HG03025 (cell line): ENCODE measurements around the gene TMEM203.
A peak's percentile ranks its signal among the peaks of the same experiment; 100 is the strongest.

Source experiments
- ATAC-seq: cut with Tn5 transposase; IDR thresholded peaks from one replicate; pipeline ENCODE4 v1.9.1; 2021; ENCODE audit warnings: mild to moderate bottlenecking, moderate library complexity; ENCODE audit not compliant: unreplicated experiment, low FRiP score

Gene TMEM203

DNA sequence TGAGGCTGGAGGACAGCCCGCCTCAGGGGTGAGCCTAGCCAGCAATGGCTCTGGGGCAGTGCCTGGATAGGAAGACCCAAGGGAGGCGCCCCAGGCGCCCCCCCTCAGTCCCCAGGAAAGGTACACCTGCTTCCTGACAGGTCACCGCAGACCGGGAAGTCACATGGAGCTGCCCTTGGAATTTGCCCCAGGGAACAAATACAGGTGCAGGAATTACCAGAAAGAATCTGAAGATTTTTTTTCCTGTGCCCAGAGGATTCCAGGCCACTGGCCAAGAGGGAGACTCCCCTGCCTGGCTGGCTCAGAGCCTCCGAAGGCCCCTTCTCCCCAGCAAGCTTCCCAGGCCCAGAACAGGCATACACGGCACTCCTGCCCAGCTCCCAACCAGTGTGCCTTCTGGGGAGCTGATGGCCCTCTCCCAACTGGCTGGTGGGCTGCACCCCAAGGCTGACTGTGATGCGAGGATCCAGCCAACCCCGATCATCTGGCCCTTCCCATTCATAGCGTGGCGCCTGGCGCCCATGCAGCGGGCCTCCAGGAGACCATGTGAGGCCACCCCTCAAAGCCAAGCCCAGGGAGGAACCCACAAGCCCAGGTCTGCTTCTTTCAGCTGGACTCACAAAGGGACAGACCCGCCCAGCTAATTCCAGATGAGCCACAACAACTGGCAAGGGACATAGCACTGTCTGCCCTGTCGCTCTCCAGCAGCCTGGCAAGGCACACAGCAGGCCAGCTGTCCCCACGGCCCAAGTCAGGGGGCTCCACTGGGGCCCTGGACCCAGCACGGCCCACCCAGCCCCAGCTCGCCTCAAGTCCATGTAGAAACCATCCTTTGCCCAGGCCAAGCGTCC, 7.2 kb downstream of the TMEM203 start:
- ATAC-seq: no peak

DNA sequence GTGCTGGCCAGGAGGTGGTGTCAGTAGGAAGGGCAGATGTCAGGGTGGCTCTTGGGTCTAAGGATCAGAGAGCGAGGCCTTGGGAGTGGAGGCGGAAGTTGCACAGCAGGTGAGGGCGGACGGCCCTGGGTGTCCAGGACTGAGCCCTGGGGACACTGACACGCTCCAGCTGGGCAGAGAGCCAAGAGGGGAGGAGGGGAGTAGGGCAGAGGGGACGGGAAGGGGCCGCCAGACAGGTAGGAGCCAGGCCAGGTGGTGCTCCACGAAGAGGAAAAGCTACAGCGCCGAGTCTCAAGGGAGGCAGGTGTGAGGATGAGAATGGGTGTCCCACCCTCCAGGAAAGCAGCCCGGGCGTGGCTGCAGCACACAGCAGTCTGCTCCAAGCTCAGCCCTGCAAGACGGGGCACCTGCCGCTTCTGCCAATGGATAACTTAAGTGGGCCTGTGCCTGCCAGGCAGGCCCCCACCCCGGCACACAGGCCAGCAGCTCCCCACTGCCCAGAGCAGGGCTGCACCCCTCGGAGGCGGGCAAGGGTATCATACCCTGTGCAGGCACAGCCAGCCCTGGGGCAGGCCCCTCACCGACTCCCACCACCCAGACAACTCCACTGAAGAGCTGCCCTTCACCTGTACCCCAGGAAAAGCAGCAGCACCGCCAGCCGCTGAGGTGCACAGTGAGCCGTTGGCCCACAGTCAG, 9.8 kb downstream of the TMEM203 start:
- no peak for ATAC-seq

DNA sequence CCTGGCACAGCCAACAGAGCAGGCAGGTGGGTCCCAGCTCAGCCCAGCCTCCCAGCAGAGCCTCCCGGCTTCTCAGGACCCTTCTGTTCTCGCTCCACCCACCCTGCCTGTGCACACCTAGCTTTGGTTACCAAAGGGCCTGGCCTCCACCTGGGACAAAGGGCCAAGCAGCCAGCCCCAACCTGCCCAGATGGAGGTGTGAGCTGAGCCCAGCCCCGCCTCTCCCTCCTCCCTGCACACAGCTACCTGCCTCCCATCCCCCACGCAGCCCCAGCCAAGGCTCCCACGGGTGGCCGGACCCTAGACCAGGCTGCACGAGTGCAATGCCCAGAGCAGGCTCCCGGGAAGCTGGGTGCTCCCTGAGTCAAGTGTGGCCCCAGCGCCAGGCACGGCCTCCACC, 10.5 kb downstream of the TMEM203 start:
- no peak for ATAC-seq

DNA sequence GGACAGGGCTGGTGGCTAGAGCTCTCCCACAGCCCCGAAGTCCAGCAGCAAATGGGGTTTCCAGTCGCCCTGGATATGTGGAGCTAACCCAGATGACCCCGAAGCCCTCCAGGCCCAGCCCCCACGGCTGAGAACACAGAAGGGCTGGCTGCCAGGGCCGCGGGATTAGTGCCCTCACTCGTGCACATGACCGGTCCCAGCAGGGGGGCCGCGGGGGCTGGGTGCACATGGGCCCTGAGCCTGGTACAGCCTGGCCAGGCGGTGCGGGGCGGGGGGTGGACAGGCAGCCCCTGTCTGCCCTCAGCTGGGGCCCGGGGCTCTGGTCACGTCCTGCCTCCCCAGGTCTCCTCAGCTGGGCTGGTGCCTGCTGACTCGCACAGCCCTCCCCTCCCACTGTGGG, 11.1 kb downstream of the TMEM203 start:
- ATAC-seq: no peak

DNA sequence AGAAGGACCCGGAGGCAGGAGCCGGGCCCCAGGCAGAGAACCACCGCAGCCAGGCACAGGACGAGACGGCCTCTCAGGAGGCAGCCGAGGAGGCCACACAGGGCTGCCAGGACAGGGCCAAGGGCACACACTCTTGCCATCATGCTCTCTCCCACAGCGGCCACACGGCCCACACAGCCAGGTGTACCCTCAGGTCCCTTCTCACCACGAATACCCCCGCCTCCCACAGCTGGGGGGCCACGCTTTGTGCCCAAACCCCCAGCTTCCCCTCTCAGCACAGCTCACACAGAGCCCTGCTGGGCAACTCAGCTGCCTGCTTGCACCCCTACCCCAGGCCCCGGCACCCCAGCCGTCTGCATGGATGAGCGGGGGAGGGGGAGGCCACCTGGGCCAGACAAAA, 11.7 kb downstream of the TMEM203 start:
- no peak for ATAC-seq

DNA sequence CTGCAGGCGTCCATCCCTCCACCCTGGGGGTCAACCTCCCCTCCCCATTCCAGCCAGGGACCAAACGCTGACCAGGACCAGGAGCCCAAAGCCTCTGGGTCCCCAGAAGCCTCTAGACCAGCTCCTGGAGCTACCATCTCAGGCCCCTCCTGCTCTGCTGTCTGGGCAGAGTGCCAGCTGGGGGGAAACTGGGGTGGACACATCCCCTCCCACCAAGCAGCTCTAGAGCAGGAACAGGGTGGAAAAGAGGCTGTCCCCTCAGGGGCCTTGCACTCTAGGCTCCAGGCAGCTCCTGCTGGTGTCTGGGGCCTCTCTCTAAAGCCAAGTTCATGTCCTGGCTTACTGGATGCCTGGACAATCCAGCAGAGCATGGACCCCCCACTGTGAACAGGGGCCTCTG, 12.6 kb downstream of the TMEM203 start:
- ATAC-seq: no peak

DNA sequence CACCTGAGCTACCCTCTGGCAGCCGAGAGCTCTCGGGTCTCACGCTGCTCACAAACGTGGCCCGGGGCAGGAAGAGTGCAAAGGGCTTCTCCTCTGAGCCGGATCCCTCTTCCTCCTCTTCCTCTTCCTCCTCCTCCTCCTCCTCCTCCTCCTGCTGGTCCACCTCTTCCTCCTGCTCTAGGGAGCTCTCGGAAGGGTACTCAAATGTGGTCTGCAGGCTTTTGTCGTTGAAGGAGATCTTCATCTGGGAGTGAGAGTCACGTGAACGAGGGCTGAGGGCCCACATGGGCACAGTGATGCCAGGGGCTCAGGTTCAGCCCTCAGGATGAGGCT, 13.0 kb downstream of the TMEM203 start:
- no peak for ATAC-seq

DNA sequence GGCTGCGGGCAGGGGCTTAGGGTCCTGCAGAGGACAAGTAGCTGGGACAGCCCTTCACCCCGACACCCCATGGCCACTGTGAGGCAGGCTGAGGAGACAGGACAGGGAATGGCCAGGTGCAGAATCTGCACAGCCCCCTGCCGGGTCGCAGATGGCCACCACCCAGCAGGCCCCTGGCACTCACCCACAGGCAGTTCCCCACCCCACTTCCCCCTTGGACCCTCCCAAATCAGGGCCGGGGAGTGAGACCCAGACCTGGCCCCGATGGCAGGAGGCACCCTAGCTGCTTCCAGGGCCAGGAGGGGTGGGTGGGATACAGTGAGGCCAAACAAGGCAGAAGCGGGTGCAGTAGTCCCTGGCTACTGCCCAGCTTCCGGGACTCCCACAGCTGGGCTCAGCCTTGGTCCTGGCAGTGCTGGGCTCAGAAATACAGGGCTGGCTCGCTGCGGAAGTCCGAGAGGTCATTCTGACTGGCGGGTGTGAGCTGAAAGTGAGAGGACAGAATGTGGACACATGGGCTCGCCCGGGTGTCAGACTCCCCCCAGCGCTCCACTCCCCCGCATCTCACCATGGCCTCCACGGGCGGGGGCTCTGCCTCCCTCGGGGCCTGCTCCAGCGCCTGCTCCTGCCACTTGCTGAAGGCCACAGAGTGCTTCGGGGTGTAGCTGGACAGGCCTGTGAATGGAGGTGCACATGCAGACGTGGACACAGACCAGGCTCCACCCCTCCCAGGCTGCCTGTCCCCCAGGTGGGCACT, 13.6 kb downstream of the TMEM203 start:
- ATAC-seq: no peak

DNA sequence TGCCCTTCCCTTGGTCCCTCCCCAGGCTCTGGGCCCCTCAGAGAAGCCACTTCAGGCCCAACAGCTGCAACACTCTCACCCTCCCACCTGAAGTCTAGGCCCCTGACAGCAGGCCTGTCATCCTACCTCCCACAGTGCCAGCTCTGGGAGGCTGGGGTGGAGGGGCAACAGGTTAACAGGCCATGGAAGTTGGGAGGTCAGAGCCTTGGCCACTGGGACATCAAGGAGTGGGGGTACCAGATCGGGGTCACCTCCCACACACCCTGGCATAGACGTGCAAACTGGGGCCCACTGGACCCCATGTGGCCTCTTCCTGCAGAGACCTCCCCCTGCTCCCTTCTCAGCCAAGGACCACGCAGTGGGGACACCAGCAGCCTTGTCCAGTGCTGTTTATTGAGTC, 14.2 kb downstream of the TMEM203 start:
- no peak for ATAC-seq

DNA sequence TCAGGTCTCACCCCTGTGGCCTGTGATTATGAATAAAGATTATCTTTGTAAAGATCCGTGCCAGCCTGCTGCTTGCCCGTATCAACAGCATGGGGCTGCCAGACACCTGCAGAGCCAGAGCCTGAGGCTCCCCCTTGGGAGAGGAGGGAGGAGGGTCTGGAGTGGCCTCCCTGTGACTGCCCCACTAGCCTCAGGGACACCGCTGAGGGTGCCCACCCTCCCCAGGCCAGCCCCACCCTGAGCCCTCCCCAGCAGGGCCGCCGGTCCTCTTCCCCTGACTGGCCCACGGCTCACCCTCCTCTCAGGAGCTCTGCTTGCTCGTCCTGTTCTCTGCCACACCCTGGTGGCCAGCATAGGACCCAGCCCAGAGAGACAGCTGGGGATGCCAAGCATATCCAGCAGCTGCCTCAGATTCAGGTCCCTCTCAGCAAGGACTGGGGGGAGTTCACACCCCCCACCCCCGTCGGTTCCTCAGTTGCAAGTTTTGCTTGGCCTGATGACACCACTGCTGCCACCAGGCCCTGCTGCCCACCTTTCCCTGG, 15.1 kb downstream of the TMEM203 start:
- ATAC-seq: no peak

DNA sequence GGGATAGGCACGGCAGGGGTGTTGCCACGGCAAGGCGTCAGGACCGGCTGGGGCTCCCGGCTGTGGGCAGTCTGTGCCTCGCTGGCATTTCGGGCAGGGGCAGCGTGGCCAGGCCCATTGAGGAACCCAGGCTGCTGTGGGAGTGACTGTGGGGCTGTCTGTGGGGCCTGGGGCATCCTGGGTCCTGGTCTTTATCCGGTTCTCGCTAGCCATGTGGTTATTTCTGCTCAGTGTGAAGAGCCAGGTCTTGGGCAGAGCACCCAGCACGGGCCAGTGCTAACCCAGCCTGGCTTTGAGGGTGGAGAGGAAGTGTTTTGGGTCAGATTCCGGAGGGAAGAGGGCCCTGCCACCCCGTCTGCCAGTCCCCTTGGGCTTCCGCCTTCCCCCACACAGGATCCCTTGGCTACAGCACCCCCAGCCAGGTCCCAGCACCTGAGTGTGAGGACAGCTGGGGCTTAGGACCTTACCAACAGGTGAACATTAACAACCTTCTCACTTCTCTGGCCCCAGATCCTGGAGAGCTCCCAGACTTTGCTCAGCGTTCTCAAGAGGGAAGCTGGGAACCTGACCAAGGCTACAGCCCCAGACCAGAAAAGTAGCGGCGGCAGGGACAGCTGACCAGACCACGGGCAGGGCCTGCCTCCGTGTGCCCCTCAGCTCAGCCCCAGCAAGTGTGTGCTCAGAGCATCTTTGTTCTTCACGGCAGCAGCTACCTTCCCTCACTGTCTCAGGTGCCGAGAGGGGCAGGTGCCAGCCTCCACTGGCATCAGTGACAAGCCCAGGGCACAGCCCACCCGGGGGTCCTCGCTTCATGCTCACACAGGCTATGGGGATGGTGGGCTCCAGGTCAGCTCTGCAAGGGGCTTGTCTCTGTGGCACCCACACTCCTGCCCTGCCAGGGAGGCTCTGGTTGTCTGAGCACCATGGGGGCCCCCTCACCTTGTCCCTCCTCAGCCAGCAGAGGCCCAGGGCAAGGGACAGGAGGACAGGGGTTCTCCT, 15.9 kb downstream of the TMEM203 start:
- no peak for ATAC-seq

DNA sequence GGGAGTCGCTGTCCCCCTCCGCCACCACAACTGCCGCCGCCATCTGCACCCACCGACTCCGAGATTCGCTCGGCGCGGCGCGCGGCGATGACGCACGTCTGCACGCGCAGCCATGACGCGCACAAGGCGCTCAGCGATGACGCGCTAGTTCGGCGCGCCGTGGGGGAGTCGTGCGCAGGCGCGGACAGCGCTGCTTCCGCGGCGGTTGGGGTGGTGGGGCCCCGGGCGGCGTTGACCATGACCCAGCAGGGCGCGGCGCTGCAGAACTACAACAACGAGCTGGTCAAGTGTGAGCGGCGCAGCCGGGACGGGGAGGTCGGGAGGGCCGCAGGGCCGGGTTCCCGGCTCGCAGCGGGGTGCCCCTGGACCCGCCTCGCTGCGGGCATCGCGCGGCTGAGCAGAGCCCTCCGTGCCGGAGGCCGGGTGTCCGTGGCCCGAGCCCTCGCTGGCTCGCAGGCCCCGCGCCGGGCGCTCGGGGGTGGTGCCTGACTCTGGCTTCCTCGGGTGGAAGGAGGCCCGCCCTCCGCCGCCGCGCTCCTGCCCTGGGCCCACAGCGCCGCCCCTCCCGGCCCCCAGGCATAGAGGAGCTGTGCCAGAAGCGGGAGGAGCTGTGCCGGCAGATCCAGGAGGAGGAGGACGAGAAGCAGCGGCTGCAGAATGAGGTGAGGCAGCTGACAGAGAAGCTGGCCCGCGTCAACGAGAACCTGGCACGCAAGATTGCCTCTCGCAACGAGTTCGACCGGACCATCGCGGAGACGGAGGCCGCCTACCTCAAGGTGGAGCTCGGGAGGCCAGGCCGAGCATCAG, 16.8 kb downstream of the TMEM203 start, which contains the start of the genes ANAPC2 and SSNA1:
TSS of gene ANAPC2 (minus strand) at position 71 of the 807 bp plus-strand sequence. CDS start at position 43, 28 bp downstream.
TSS of gene SSNA1 (plus strand) at position 187 of the 807 bp plus-strand sequence. CDS start at position 238, 51 bp downstream.
- peak; percentile 69 for ATAC-seq

DNA sequence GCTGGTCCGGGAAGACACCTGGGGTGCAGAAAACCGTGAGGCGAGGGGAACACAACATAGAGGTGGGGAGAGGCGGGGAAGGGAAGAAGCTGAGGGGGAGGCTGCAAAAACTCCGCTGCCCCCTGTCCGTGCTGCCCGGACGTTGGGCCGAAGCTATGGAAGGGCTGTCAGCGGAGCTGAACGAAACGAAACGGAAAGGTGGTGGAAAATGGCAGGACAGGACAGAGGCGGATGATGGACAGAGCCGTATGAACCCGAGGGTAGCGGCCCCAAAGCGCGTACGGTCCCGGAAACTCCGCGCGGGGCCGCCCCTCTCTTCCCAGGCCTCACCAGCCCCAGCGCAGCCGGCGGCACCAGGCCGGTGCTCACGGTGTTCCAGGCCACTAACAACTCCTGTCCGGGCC, 17.4 kb downstream of the TMEM203 start:
- peak; percentile 7 for ATAC-seq

DNA sequence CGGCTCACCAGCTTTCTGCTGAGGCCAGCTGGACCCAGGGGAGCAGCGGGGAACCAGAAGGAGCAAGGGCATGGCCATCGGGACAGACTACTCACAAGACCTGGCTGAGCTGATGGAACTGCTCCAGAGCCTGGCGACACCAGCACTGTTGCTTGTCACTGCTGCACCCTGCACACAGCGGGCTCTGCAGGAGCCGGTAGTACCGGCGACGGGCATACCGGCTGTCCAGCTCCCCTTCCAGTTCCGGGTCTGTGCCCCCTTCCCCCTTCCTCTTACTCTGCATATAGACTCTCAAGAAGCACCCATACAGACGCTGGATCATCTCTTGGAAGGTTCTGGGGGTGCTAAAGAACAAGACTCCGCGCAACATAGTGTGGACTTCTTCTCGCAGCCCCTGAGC, 18.1 kb downstream of the TMEM203 start:
- ATAC-seq: no peak

DNA sequence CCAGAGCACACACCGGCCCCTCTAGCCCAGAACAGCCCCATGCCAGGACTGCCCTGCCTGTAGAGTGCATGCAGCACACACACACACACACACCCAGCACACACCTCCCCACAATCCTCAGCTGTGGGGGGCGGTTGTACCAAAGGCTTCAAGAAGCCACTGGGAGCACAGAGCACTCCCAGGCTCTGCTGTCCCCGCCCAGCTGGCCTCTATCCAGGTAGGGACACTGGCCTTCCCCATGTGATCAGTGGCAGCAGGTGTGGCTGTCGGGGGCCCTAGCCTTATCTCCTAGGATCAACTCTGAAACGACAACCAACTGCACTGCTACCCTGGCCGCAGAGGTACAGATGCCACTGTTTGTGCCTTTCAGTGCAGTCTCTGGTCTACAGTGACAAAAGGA, 19.1 kb downstream of the TMEM203 start:
- no peak for ATAC-seq

DNA sequence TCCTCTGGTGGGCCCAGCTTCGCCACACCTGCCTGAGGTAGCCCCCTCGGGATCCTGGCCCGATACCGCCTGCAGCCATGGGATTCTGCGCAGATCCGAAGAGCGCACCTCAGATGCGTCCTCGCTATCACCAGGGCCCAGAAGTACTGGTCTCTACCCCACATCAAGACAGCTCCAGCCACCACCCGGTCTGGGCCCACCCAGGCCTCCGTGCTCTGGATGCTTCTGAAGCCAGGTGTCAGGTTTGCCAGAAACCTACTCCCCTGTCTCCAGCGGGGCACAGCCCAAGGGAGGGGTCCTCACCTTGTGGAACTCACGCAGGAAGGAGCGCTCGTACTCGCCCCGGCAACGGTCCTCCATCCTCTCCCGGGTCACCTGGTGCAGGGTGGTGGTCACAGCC, 19.5 kb downstream of the TMEM203 start:
- ATAC-seq: no peak

DNA sequence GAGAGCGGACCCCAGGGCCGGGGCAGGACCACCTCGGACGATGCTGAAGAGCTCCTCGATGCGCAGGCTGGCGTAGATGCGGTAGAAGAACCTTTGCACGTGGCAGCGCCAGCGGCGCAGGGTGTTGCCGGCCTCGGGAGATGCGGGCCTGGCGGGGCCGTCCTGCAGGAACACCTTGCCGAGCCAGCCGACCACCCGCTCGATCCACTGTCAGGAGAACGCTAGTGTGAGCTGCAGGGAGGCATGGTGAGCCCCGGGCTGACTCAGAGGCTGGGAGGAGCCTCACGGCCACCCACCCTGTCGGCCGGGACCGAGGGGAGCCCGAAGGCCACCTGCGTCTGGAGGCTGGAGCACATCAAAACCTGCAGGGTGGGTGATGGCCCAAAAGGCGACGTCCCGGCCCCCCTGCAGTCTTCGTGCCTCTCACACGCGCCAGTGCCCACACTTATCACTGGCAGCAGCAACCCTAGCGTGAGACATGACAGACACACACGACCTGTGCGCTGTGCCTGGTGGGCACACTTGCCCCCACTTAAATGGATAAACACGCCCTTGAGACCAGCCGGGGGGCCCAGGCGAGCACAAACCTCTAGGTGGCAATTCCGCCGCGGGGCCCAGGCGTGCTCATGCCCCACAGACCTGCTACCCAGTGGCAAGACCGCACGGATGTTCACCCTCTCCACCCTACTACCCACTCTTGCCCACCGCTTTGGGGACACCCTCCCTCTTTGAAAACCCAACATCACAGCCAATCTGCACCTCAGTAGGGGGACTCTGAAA, 20.4 kb downstream of the TMEM203 start:
- ATAC-seq: no peak

DNA sequence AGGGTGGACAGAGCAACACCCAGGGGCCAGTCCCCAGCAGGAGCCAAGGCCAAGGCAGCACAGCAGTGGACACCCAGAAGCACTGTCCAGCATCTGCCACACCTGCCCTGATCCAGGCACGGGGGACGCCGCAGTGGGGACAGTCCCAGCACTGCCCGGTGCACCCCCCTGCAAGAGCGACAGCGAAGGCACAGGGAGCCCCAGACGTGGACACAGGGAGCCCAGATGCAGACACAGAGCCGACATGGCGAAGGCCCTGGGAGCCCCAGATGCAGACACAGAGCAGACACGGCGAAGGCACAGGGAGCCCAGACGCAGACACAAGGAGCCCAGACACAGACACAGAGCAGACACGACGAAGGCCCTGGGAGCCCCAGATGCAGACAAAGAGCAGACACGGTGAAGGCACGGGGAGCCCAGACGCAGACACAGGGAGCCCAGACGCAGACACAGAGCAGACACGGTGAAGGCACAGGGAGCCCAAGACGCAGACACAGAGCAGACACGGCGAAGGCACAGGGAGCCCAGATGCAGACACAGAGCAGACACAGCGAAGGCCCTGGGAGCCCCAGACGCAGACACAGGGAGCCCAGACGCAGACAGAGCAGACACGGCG, 21.4 kb downstream of the TMEM203 start:
- no peak for ATAC-seq
